Ovary (tissue), 9 donors: ENCODE measurements around the gene PDZRN3. TPM values are rescaled to one million over a fixed set of nuclear protein-coding genes. Genes with fewer than 3 reads are reported as not detected.

ENCODE experiments used
- DNase-seq, 5 donors: peaks; one replicate each; pipeline ENCODE4 v3.0.0-alpha.2; 2019 to 2020
- H3K27ac ChIP-seq, 2 donors: fragments of 200-600 bp; one replicate each; pipeline versions ENCODE4 v1.5.1 to v1.8.0; 2019 to 2022
- H3K27me3 ChIP-seq: fragments of 200-600 bp; one replicate; pipeline ENCODE4 v1.8.0; 2022
- H3K36me3 ChIP-seq: fragments of 200-600 bp; sonication (generic); one replicate; pipeline ENCODE4 v1.5.1; 2019
- H3K4me1 ChIP-seq: one replicate; pipeline ENCODE4 v1.8.1; 2013; ENCODE audit warnings: mild to moderate bottlenecking, moderate library complexity; ENCODE audit not compliant: insufficient read depth
- H3K4me3 ChIP-seq: fragments of 200-600 bp; sonication (generic); one replicate; pipeline ENCODE4 v1.5.1; 2017
- H3K9me3 ChIP-seq, 2 donors: fragments of 200-600 bp in 1 of 2; sonication (generic) in 1 of 2; one replicate each; pipeline versions ENCODE4 v1.5.1 to v1.8.1; 2013 to 2019; ENCODE audit warnings: mild to moderate bottlenecking in 1 of 2, moderate library complexity in 1 of 2
- CTCF ChIP-seq, 3 donors: fragments of 450-650 bp in 2 of 3; fragments of 200-600 bp in 1 of 3; IDR thresholded peaks; one replicate each; pipeline versions ENCODE4 v1.5.1 to v1.8.0; 2016 to 2022; ENCODE audit warnings: antibody characterized with exemption in 3 of 3, mild to moderate bottlenecking in 1 of 3
- EP300 ChIP-seq: sonication (generic); formaldehyde crosslinking; IDR thresholded peaks from one replicate; pipeline ENCODE4 v1.6.1; 2017; ENCODE audit warnings: antibody characterized with exemption
- POLR2A ChIP-seq: fragments of 450-650 bp; IDR thresholded peaks from one replicate; pipeline ENCODE4 v1.6.1; 2017; ENCODE audit warnings: antibody characterized with exemption, mild to moderate bottlenecking, moderate library complexity
- WGBS, 3 donors: extraction: QIAGEN DNeasy Blood & Tissue Kit in 1 of 3; methylation state at CpG; one replicate each; pipeline versions ENCODE4 v1.1.5 to v1.1.7; 2013 to 2017; 5-methylcytosine and 5-hydroxymethylcytosine counted together
- intact Hi-C, 4 donors: fragments of 100-400 bp; cut with DNase I; formaldehyde crosslinking; loops; one replicate each; pipeline versions ENCODE4 v1.11.0 to v1.15.1; 2022 to 2023
- polyA plus RNA-seq, 2 donors: library from polyadenylated mRNA; stranded (reverse); fragments of 200-250 nt in 1 of 2; fragments of 350-450 nt in 1 of 2; fragmentation: Illumina TruSeq in 1 of 2; extraction: RNeasy Lipid Tissue Mini Kit (QIAGEN cat#74804) in 1 of 2; gene quantifications; one replicate each; pipeline ENCODE4 v1.2.3, GENCODE V29; 2013 to 2014
- total RNA-seq, 7 donors: library from RNA; depleted of rRNA in 2 of 7; stranded (reverse); fragments of >200 nt in 2 of 7; fragmentation: NEBNext Ultra II Directional in 3 of 7; extraction: Animal tissue kit (Norgen Biotek cat#: 25700) in 3 of 7; gene quantifications; one replicate each; pipeline versions ENCODE4 v1.1.0 to v1.2.4, GENCODE V29; 2016 to 2023
- donor health status: DM: no; HTN: no; CAD: no; lungs with moderate emphysema.
- donor health status: DM: no; HTN: no; CAD: no.
- donor health status: Bipolar disorder and iron deficiency.
- donor health status: DM: yes; HTN: yes; CAD: no.
- donor health status: DM: no; HTN: no; CAD: no.
- donor health status: DM: yes; HTN: yes; CAD: no.

The PDZRN3 gene
- total and polyA plus RNA-seq, 9 donors: 68.1 to 161 (median 102) TPM

- intact Hi-C loops: no loop called here
- TF ChIP-seq EP300 (no peak), POLR2A (no peak), CTCF (IDR thresholded peaks at IDR 0.05) (no peak)
- Histone ChIP-seq H3K27me3 (no peaks in the 10 kb centered on the region), H3K9me3 (no peaks in the 10 kb centered on the region), H3K27ac (no peak overlapping the region), H3K4me1 (no peaks in the 10 kb centered on the region), H3K4me3 (no peak overlapping the region), H3K36me3 (no peaks in the 10 kb centered on the region)
- DNase-seq: no peak
- WGBS, 3 donors: 30 to 58% (median 56%) methylated on average over 1 of the region's 1 CpG
These were observed 260.2 kb downstream of the PDZRN3 start for GRCh38 chr3:73364517-73364916.

GRCh38 chr3:73363093-73363492 lies 261.6 kb downstream of the PDZRN3 start:
- H3K36me3 ChIP-seq: no peaks in the 10 kb centered on the region
- WGBS, 3 donors: 61 to 88% (median 80%) methylated on average over 3 of the region's 3 CpGs
- DNase-seq: no peak
- no peaks in the 10 kb centered on the region for H3K9me3 ChIP-seq
- H3K4me3 ChIP-seq: no peak overlapping the region
- no peak overlapping the region for H3K27ac ChIP-seq
- no peak for TF ChIP-seq POLR2A
- intact Hi-C loops: no loop called here
- no peaks in the 10 kb centered on the region for H3K27me3 ChIP-seq
- H3K4me1 ChIP-seq: no peaks in the 10 kb centered on the region

- Histone ChIP-seq H3K27ac (no peak overlapping the region), H3K9me3 (no peaks in the 10 kb centered on the region), H3K36me3 (no peaks in the 10 kb centered on the region), H3K4me1 (no peaks in the 10 kb centered on the region), H3K4me3 (no peak overlapping the region), H3K27me3 (no peaks in the 10 kb centered on the region)
- TF ChIP-seq CTCF (IDR thresholded peaks at IDR 0.05): no peak
- TF ChIP-seq EP300: no peak
- no peak for TF ChIP-seq POLR2A
- WGBS, 3 donors: 61 to 68% (median 67%) methylated on average over 3 of the region's 3 CpGs
- intact Hi-C loops: no loop called here
- no peak for DNase-seq
These were observed 263.1 kb downstream of the PDZRN3 start for GRCh38 chr3:73361591-73361990.

GRCh38 chr3:73353649-73354217 lies 271.0 kb downstream of the PDZRN3 start:
- no peak for TF ChIP-seq CTCF (IDR thresholded peaks at IDR 0.05)
- no peak for TF ChIP-seq EP300
- WGBS, 3 donors: 54 to 56% (median 56%) methylated on average over 7 of the region's 7 CpGs
- Histone ChIP-seq H3K27ac (no peak overlapping the region), H3K36me3 (no peaks in the 10 kb centered on the region), H3K4me3 (no peak overlapping the region), H3K4me1 (peaks cover 4% of the 10 kb centered on the region), H3K9me3 (no peaks in the 10 kb centered on the region), H3K27me3 (no peaks in the 10 kb centered on the region)
- intact Hi-C loops: no loop called here
- no peak for DNase-seq

GRCh38 chr3:73352841-73353645 lies 271.7 kb downstream of the PDZRN3 start:
- H3K4me1 ChIP-seq: peaks cover 4% of the 10 kb centered on the region
- no peaks in the 10 kb centered on the region for H3K36me3 ChIP-seq
- intact Hi-C loops: no loop called here
- TF ChIP-seq POLR2A (no peak), CTCF (IDR thresholded peaks at IDR 0.05) (no peak), EP300 (no peak)
- H3K4me3 ChIP-seq: no peak overlapping the region
- DNase-seq: no peak
- H3K27me3 ChIP-seq: no peaks in the 10 kb centered on the region
- 82 to 84% (median 83%) methylated on average over 8 of the region's 8 CpGs for WGBS, 3 donors
- H3K9me3 ChIP-seq: no peaks in the 10 kb centered on the region
- H3K27ac ChIP-seq: no peak overlapping the region
